Peyer's patch (tissue), 4 donors: Measurements from ENCODE around the gene CSNK1E. TPM values are rescaled to one million over a fixed set of nuclear protein-coding genes. Genes with fewer than 3 reads are reported as not detected.
A peak's percentile ranks its signal among the peaks of the same experiment; 100 is the strongest.

Source experiments
- DNase-seq, 3 donors: peaks; one replicate each; pipeline ENCODE4 v3.0.0-alpha.2; 2017 to 2019
- H3K27ac ChIP-seq, 4 donors: fragments of 200-600 bp; sonication (generic); one replicate each; pipeline ENCODE4 v1.5.1; 2016 to 2019
- H3K27me3 ChIP-seq, 2 donors: fragments of 200-600 bp; sonication (generic); one replicate each; pipeline ENCODE4 v1.5.1; 2019
- H3K36me3 ChIP-seq, 3 donors: fragments of 200-600 bp; sonication (generic); one replicate each; pipeline ENCODE4 v1.5.1; 2016 to 2019
- H3K4me1 ChIP-seq, 4 donors: fragments of 200-600 bp; sonication (generic); one replicate each; pipeline ENCODE4 v1.5.1; 2016 to 2019
- H3K4me3 ChIP-seq, 4 donors: fragments of 200-600 bp; sonication (generic); 1 replicate in 3 of 4; 2 replicates in 1 of 4; pipeline ENCODE4 v1.5.1; 2016 to 2019; ENCODE audit warnings: mild to moderate bottlenecking in 1 of 4
- H3K9me3 ChIP-seq, 4 donors: fragments of 200-600 bp; sonication (generic); one replicate each; pipeline ENCODE4 v1.5.1; 2016 to 2019; ENCODE audit warnings: mild to moderate bottlenecking in 1 of 4
- CTCF ChIP-seq, 6 experiments: fragments of 450-650 bp in 4 of 6; fragments of 200-600 bp in 2 of 6; sonication (generic) in 1 of 6; IDR thresholded peaks; one replicate each; pipeline ENCODE4 v1.5.1; 2017 to 2019; ENCODE audit warnings: antibody characterized with exemption in 6 of 6, mild to moderate bottlenecking in 3 of 6, moderate library complexity in 1 of 6
- POLR2A ChIP-seq, 2 donors: fragments of 450-650 bp; IDR thresholded peaks; one replicate each; pipeline ENCODE4 v1.5.1; 2017; ENCODE audit warnings: antibody characterized with exemption in 2 of 2, mild to moderate bottlenecking in 2 of 2, moderate library complexity in 2 of 2
- total RNA-seq, 4 donors: library from RNA; depleted of rRNA; stranded (reverse); fragments of >200 nt; gene quantifications; one replicate each; pipeline ENCODE4 v1.1.0, GENCODE V29; 2016

CSNK1E gene
- total RNA-seq, 4 donors from 2014 or later: 39.1 to 254 (median 114) TPM

- peak overlapping the region in 3 of 4 donors; percentile 92 to 100 (median 98) for H3K27ac ChIP-seq
- no peaks in the 10 kb centered on the region for H3K36me3 ChIP-seq
- H3K4me3 ChIP-seq: peak overlapping the region in 1 of 4 donors; percentile 62
- DNase-seq: no peak
- H3K4me1 ChIP-seq: peaks cover 0 to 33% (median 9%) of the 10 kb centered on the region in 4 donors
- no peaks in the 10 kb centered on the region for H3K27me3 ChIP-seq
- no peaks in the 10 kb centered on the region for H3K9me3 ChIP-seq
- TF ChIP-seq CTCF (IDR thresholded peaks at IDR 0.05) (no peak), POLR2A (IDR thresholded peaks at IDR 0.05) (no peak)
Observed at GRCh38 chr22:38318792-38319773, 1.9 kb upstream of the CSNK1E start.

DNA sequence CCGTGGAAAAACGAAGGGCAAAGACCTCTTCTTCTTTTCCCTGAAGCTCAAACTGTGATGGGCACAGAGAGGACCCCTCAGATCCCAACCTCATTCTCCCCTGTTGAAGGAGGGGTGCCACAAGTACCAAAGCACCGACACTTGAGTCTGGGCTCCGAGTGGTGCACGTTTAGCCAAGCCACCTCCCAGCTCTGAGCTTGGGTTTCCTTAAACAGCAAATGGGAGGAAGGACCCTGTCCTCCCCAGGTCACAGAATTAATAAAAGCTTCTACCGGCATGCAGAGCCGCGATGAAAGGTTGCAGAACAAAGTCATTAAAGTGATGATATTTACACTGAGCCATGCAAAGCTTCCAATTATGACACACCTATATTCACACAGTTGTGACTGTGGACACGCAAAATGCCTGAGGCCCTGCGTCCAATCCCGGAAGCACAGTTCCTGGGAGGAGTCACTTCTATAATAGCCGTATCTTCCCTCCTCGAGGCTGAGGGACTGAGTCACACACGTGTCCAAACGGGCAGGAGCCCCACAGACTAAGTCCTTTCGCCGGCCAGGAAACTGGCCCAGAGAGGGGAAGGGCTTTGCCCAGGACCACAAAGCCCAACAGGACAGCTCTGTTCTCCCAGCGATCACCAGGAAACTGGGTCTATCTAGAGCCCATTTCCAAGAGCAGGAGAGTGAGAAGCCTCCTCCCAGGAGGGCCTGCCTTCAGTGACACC lies 922 bp upstream of the CSNK1E start:
- peak overlapping the region; percentile 86 to 100 (median 95) for H3K27ac ChIP-seq
- TF ChIP-seq POLR2A (IDR thresholded peaks at IDR 0.05): peak; percentile 50 to 54
- TF ChIP-seq CTCF (IDR thresholded peaks at IDR 0.05): no peak
- H3K9me3 ChIP-seq: no peaks in the 10 kb centered on the region
- H3K4me3 ChIP-seq: peak overlapping the region in 2 of 4 donors; percentile 62 to 90
- H3K4me1 ChIP-seq: peaks cover 0 to 42% (median 14%) of the 10 kb centered on the region in 4 donors
- peak in 2 of 3 donors; percentile 80 to 89 for DNase-seq
- no peaks in the 10 kb centered on the region for H3K27me3 ChIP-seq
- H3K36me3 ChIP-seq: no peaks in the 10 kb centered on the region

DNA sequence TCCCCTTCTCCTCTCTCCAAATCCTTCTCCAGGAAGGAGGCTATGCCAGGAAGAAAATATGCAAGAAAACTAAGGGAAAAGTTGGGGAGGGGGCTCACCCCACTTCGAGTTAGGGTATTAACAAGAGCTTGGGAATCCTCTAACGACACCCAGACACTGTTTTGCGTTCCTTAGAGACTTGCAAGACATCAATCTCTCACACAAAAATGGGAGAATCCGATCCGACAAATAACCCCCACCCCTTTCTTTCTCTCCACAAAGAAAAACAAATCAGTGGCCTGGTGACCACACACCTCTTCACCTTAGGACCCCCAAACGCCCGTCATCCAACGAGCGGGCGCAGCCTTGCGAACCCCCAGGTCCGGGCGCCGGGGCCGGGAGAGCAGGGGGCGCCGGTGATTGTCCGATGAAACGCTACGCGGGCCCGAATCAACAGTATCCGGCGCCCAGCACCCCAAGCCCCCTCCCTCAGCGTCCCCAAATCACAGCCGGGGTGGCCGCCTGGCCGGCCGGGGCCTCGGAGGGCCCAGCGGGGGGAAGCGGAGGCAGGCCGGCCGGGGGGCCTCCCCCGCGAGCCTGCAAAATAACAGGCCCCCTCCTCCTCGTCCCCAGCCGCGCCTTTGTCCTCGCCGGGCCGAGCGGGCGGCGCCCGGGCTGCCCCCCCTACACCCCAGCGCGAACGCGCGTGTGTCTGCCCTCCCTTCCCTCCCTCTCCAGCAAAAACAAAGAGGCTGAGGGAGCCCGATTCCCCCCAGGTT lies 690 bp downstream of the CSNK1E start:
- Histone ChIP-seq H3K4me3 (peak overlapping the region; percentile 57 to 90 (median 68)), H3K9me3 (no peaks in the 10 kb centered on the region), H3K27ac (peak overlapping the region; percentile 91 to 98 (median 96)), H3K27me3 (no peaks in the 10 kb centered on the region), H3K36me3 (no peaks in the 10 kb centered on the region), H3K4me1 (peaks cover 0 to 59% (median 14%) of the 10 kb centered on the region in 4 donors)
- DNase-seq: peak; percentile 62 to 80 (median 79)
- TF ChIP-seq CTCF (IDR thresholded peaks at IDR 0.05): no peak
- TF ChIP-seq POLR2A (IDR thresholded peaks at IDR 0.05): no peak

GRCh38 chr22:38315823-38316363 lies 1.3 kb downstream of the CSNK1E start:
- peak overlapping the region; percentile 91 to 98 (median 96) for H3K27ac ChIP-seq
- peak in 1 of 3 donors; percentile 28 for DNase-seq
- no peaks in the 10 kb centered on the region for H3K9me3 ChIP-seq
- no peaks in the 10 kb centered on the region for H3K36me3 ChIP-seq
- H3K4me1 ChIP-seq: peaks cover 0 to 65% (median 18%) of the 10 kb centered on the region in 4 donors
- peak overlapping the region; percentile 57 to 90 (median 68) for H3K4me3 ChIP-seq
- TF ChIP-seq CTCF (IDR thresholded peaks at IDR 0.05) (no peak), POLR2A (IDR thresholded peaks at IDR 0.05) (no peak)
- no peaks in the 10 kb centered on the region for H3K27me3 ChIP-seq
